ENCODE results near the gene PTPRG. TPM values are rescaled to one million over a fixed set of nuclear protein-coding genes. Genes with fewer than 3 reads are reported as not detected.

PTPRG gene
- total and polyA plus RNA-seq, 12 donors = 6.3 to 119 (median 72.2) TPM

GRCh38 chr3:61788623-61789507 is 227.5 kb downstream of the PTPRG start:
- H3K36me3 ChIP-seq (replicated peaks in 1 of 2) = no peaks in the 10 kb centered on the region
- H3K9me3 ChIP-seq (replicated peaks in 1 of 3) = no peaks in the 10 kb centered on the region
- H3K27me3 ChIP-seq = no peaks in the 10 kb centered on the region
- no peak overlapping the region for H3K27ac ChIP-seq
- H3K4me1 ChIP-seq (replicated peaks in 1 of 2) = peaks cover 4 to 5% of the 10 kb centered on the region in 2 donors
- intact Hi-C loops (cut with DNase I) = no loop called here
- H3K4me3 ChIP-seq = no peak overlapping the region
- DNase-seq = no peak
- WGBS, 4 donors = 84 to 94% (median 91%) methylated on average over 4 of the region's 4 CpGs
- no peak for TF ChIP-seq POLR2A (IDR thresholded peaks at IDR 0.05)
- TF ChIP-seq, protein P1, sequence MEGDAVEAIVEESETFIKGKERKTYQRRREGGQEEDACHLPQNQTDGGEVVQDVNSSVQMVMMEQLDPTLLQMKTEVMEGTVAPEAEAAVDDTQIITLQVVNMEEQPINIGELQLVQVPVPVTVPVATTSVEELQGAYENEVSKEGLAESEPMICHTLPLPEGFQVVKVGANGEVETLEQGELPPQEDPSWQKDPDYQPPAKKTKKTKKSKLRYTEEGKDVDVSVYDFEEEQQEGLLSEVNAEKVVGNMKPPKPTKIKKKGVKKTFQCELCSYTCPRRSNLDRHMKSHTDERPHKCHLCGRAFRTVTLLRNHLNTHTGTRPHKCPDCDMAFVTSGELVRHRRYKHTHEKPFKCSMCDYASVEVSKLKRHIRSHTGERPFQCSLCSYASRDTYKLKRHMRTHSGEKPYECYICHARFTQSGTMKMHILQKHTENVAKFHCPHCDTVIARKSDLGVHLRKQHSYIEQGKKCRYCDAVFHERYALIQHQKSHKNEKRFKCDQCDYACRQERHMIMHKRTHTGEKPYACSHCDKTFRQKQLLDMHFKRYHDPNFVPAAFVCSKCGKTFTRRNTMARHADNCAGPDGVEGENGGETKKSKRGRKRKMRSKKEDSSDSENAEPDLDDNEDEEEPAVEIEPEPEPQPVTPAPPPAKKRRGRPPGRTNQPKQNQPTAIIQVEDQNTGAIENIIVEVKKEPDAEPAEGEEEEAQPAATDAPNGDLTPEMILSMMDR (IDR thresholded peaks at IDR 0.05) = no peak

DNA sequence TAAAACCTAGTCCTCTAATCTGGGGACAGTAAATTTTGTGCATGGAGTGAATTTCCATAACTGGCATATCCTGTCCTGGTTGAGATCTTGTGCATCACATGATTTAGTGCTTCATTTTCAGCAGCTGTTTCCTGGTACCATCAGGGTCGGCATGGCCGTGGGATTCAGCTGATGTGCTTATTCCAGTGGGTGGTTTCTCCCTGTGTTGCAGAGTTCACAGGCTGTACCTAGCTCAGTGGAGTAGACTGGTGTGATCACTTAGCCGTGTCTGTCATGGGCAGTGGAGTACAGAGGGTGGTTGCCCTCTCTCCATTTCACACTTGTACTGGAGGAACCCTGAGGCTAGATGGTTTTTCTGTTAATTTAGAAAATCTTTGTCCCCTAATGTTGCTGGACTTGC is 228.5 kb downstream of the PTPRG start:
- no peak for DNase-seq
- TF ChIP-seq POLR2A (IDR thresholded peaks at IDR 0.05) = no peak
- TF ChIP-seq, protein P1 (IDR thresholded peaks at IDR 0.05) = no peak
- Histone ChIP-seq H3K27me3 (no peaks in the 10 kb centered on the region), H3K4me1 (replicated peaks in 1 of 2) (no peaks in the 10 kb centered on the region), H3K4me3 (no peak overlapping the region), H3K9me3 (replicated peaks in 1 of 3) (no peaks in the 10 kb centered on the region), H3K36me3 (replicated peaks in 1 of 2) (no peaks in the 10 kb centered on the region), H3K27ac (no peak overlapping the region)
- WGBS, 4 donors = 42 to 58% (median 56%) methylated on average over 2 to 3 of the region's 3 CpGs
- intact Hi-C loops (cut with DNase I) = no loop called here

GRCh38 chr3:61790411-61790810 is 229.0 kb downstream of the PTPRG start:
- intact Hi-C loops (cut with DNase I) = no loop called here
- H3K27ac ChIP-seq = no peak overlapping the region
- TF ChIP-seq, protein P1 (IDR thresholded peaks at IDR 0.05) = no peak
- TF ChIP-seq POLR2A (IDR thresholded peaks at IDR 0.05) = no peak

DNA sequence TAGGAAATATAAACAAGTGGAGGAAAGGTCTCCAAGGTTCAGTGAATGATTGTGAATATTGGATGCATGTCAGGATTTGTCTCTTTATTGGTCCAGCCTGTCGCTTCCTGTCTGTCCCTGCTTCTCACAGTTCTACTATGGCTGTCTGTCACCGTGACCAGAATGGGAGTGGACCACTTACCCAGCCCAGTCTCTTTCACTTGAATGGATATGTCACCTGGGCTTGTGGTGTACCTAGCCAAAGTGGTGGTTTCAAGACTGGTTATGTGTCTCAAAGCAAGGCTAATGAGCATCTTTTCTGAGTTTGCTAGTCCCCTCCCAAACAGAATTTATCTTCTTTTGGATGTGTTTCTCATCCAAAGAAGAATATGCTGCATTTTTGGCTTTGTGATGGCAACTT is 231.7 kb downstream of the PTPRG start:
- H3K4me3 ChIP-seq = no peak overlapping the region
- H3K36me3 ChIP-seq (replicated peaks in 1 of 2) = no peaks in the 10 kb centered on the region
- no peaks in the 10 kb centered on the region for H3K9me3 ChIP-seq (replicated peaks in 1 of 3)
- no peak overlapping the region for H3K27ac ChIP-seq
- DNase-seq = no peak
- intact Hi-C loops (cut with DNase I) = no loop called here
- H3K27me3 ChIP-seq = no peaks in the 10 kb centered on the region
- 73 to 100% (median 90%) methylated on average over 2 of the region's 2 CpGs for WGBS, 4 donors
- TF ChIP-seq POLR2A (IDR thresholded peaks at IDR 0.05) = no peak
- TF ChIP-seq, protein P1 (IDR thresholded peaks at IDR 0.05) = no peak
- peaks cover 4 to 10% of the 10 kb centered on the region in 2 donors for H3K4me1 ChIP-seq (replicated peaks in 1 of 2)

More at GRCh38 chr3:61790411-61790810, 229.0 kb downstream of the PTPRG start:
- Histone ChIP-seq H3K4me1 (replicated peaks in 1 of 2) (no peaks in the 10 kb centered on the region), H3K27me3 (no peaks in the 10 kb centered on the region), H3K9me3 (replicated peaks in 1 of 3) (no peaks in the 10 kb centered on the region), H3K36me3 (replicated peaks in 1 of 2) (no peaks in the 10 kb centered on the region), H3K4me3 (no peak overlapping the region)
- no peak for DNase-seq

Data from adrenal gland (tissue), 12 donors.